DMS153 (cell line): ENCODE results near the gene RNLS.
"Not testable (repeated sequence)": the region's sequence is repeated elsewhere in the genome, so short reads cannot be mapped to it uniquely, and the experiment has no call there.

Source experiments
- DNase-seq: peaks from one replicate; lab custom pipeline; 2025; lab: John Stamatoyannopoulos, UW

Gene RNLS

GRCh38 chr10:88343761-88344484 lies 239.2 kb downstream of the RNLS start:
- DNase-seq = no peak

GRCh38 chr10:88342733-88343310 lies 240.3 kb downstream of the RNLS start:
- DNase-seq = no peak

GRCh38 chr10:88337134-88337533 lies 246.0 kb downstream of the RNLS start:
- no peak for DNase-seq

- no peak for DNase-seq
These were observed 246.8 kb downstream of the RNLS start for GRCh38 chr10:88336334-88336733.

GRCh38 chr10:88333248-88333630 lies 249.9 kb downstream of the RNLS start:
- DNase-seq = no peak

GRCh38 chr10:88332503-88333247 lies 250.4 kb downstream of the RNLS start:
- DNase-seq = no peak

- DNase-seq = no peak
These were observed 252.9 kb downstream of the RNLS start for GRCh38 chr10:88330174-88330573.

- no peak for DNase-seq
These were observed 260.6 kb downstream of the RNLS start for GRCh38 chr10:88322324-88323063.

- no peak for DNase-seq
These were observed 263.1 kb downstream of the RNLS start for GRCh38 chr10:88319960-88320517.

GRCh38 chr10:88318803-88319202 lies 264.3 kb downstream of the RNLS start:
- DNase-seq = no peak

GRCh38 chr10:88317099-88317498 lies 266.0 kb downstream of the RNLS start:
- no peak for DNase-seq

GRCh38 chr10:88316292-88316861 lies 266.7 kb downstream of the RNLS start:
- no peak for DNase-seq

- DNase-seq = no peak
These were observed 267.4 kb downstream of the RNLS start for GRCh38 chr10:88315755-88316154.

- no peak for DNase-seq
These were observed 268.8 kb downstream of the RNLS start for GRCh38 chr10:88314362-88314761.

GRCh38 chr10:88313878-88314277 lies 269.2 kb downstream of the RNLS start:
- no peak for DNase-seq

- DNase-seq = no peak
These were observed 270.3 kb downstream of the RNLS start for GRCh38 chr10:88312855-88313254.

- DNase-seq = no peak
These were observed 271.9 kb downstream of the RNLS start for GRCh38 chr10:88311264-88311663.

GRCh38 chr10:88309365-88309764 lies 273.8 kb downstream of the RNLS start:
- DNase-seq = no peak

- not testable (repeated sequence) for DNase-seq
These were observed 274.8 kb downstream of the RNLS start for GRCh38 chr10:88308361-88308760.

GRCh38 chr10:88299787-88300186 lies 283.3 kb downstream of the RNLS start:
- no peak for DNase-seq

GRCh38 chr10:88297103-88297502 lies 286.0 kb downstream of the RNLS start:
- no peak for DNase-seq
